ENCODE data around the gene AOX1. TPM values are rescaled to one million over a fixed set of nuclear protein-coding genes. Genes with fewer than 3 reads are reported as not detected.
"Not testable (repeated sequence)": the region's sequence is repeated elsewhere in the genome, so short reads cannot be mapped to it uniquely, and the experiment has no call there.

AOX1 gene
- total RNA-seq, 4 donors from 2014 or later, result 87.3 to 221 (median 135) TPM

DNA sequence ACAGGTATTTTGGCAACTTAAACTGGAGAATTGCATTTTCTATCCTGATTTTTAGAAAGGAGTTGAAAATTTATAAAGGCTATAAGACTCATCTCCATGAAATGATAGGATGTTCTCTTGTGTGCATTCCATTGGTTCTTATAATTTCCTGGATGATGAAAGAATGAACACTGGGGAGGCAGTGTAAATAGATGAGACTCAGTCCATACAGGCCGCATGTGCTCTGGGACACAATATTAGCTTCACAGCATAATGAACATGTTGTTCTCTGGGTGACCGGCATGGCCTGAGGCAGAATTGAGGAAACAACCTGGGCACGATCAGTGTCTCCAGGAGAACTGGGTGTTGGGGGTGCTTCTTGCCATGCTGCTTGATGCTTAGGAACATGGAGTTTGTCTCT, 38.8 kb downstream of the AOX1 start:
- Histone ChIP-seq H3K36me3 (peaks cover 0 to 46% (median 0%) of the 10 kb centered on the region in 3 donors), H3K4me1 (no peaks in the 10 kb centered on the region), H3K4me3 (no peak overlapping the region), H3K9me3 (no peaks in the 10 kb centered on the region), H3K27ac (no peak overlapping the region), H3K27me3 (no peaks in the 10 kb centered on the region)
- 74 to 77% methylated on average over 3 of the region's 3 CpGs for WGBS, 2 donors
- no peak for DNase-seq (ENCODE audit: low spot score in 2 of 2)
- no peak for TF ChIP-seq POLR2A (IDR thresholded peaks at IDR 0.05)
- no peak for TF ChIP-seq EP300 (IDR thresholded peaks at IDR 0.05)
- TF ChIP-seq, protein P1, sequence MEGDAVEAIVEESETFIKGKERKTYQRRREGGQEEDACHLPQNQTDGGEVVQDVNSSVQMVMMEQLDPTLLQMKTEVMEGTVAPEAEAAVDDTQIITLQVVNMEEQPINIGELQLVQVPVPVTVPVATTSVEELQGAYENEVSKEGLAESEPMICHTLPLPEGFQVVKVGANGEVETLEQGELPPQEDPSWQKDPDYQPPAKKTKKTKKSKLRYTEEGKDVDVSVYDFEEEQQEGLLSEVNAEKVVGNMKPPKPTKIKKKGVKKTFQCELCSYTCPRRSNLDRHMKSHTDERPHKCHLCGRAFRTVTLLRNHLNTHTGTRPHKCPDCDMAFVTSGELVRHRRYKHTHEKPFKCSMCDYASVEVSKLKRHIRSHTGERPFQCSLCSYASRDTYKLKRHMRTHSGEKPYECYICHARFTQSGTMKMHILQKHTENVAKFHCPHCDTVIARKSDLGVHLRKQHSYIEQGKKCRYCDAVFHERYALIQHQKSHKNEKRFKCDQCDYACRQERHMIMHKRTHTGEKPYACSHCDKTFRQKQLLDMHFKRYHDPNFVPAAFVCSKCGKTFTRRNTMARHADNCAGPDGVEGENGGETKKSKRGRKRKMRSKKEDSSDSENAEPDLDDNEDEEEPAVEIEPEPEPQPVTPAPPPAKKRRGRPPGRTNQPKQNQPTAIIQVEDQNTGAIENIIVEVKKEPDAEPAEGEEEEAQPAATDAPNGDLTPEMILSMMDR (IDR thresholded peaks at IDR 0.05), result no peak

DNA sequence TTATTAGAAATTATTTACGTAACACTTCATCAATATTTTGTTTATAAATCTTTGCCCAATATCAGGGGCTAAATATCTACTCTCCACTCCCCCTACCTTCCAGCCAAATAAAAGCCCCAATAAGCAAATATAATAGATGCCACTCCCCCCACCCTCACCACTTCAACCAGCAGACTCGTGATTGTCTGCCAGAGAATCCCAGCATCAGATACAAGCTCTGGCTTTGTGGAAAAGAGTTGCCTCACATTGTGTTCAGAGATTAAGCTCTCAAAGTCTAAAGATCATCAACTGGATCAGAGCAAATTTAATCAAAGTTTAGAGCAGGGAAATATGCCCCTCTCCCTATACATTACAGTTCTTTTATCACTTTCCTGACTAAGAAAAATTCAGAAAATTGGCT, 39.5 kb downstream of the AOX1 start:
- DNase-seq (ENCODE audit: low spot score in 2 of 2), result no peak
- TF ChIP-seq, protein P1 (IDR thresholded peaks at IDR 0.05), result no peak
- no peak for TF ChIP-seq EP300 (IDR thresholded peaks at IDR 0.05)
- TF ChIP-seq POLR2A (IDR thresholded peaks at IDR 0.05), result no peak
- Histone ChIP-seq H3K9me3 (no peaks in the 10 kb centered on the region), H3K4me1 (no peaks in the 10 kb centered on the region), H3K36me3 (peaks cover 0 to 46% (median 0%) of the 10 kb centered on the region in 3 donors), H3K27me3 (no peaks in the 10 kb centered on the region), H3K4me3 (no peak overlapping the region), H3K27ac (no peak overlapping the region)
- WGBS, 2 donors, result 74 to 75% methylated on average over 2 of the region's 2 CpGs

DNA sequence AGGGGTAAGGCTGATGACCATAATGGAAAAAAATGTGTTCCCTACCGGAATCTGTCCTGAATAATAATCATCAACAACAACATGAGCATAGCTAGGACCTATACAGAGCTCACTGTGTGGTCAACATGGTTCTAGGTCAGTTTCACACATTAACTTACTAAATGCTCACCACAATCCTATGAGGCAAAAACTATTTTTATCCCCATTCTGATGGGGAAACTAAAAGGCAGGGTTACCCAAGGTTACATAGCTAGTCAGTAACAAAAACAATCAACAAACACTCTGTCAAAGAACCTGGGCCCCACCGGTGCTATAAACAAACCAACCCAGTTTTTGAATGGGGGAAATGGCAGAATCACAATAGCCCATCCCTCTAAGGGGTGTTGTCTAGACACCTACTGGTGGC, 40.1 kb downstream of the AOX1 start:
- Histone ChIP-seq H3K4me1 (no peaks in the 10 kb centered on the region), H3K36me3 (peaks cover 0 to 44% (median 0%) of the 10 kb centered on the region in 3 donors), H3K27ac (no peak overlapping the region), H3K9me3 (no peaks in the 10 kb centered on the region), H3K27me3 (no peaks in the 10 kb centered on the region), H3K4me3 (no peak overlapping the region)
- TF ChIP-seq, protein P1 (IDR thresholded peaks at IDR 0.05), result no peak
- WGBS, 2 donors, result 62 to 66% methylated on average over 2 of the region's 2 CpGs
- no peak for DNase-seq (ENCODE audit: low spot score in 2 of 2)

DNA sequence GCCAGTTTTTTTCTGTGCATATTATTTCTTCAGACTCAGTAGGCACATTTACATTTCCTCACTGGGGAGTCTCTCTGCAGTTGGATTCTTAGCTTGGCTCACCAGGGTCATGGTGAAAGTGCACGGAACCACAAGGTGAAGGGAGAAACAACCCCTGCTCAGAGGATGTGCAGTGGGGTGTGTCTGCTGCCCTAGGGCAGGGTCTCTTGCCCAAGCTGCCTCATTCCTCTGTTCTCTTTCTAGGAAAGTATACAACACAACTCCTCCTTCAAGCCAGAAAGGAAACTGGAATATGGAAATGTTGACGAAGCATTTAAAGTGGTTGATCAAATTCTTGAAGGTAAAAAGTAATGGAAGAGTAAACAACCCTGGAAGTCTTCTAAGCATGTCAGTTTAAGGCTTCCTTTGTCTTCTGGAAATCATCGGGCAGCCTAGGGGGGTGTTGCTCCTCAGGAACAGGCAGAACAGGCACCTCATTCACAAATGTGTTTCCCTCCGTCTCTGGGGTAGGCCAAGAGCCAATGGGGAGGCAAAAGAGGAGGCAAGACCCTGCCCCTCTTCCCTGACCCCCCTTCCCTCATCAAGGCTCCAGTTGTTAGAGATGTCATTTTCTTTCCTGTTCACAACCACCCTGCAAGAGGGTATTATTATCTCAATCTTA, 41.4 kb downstream of the AOX1 start:
- no peak for DNase-seq (ENCODE audit: low spot score in 2 of 2)
- Histone ChIP-seq H3K27ac (no peak overlapping the region), H3K27me3 (no peaks in the 10 kb centered on the region), H3K4me3 (no peak overlapping the region), H3K36me3 (peaks cover 0 to 42% (median 0%) of the 10 kb centered on the region in 3 donors), H3K4me1 (no peaks in the 10 kb centered on the region), H3K9me3 (no peaks in the 10 kb centered on the region)
- 45 to 54% methylated on average over 4 of the region's 4 CpGs for WGBS, 2 donors
- TF ChIP-seq POLR2A (IDR thresholded peaks at IDR 0.05), result no peak
- TF ChIP-seq, protein P1 (IDR thresholded peaks at IDR 0.05), result no peak
- no peak for TF ChIP-seq EP300 (IDR thresholded peaks at IDR 0.05)

DNA sequence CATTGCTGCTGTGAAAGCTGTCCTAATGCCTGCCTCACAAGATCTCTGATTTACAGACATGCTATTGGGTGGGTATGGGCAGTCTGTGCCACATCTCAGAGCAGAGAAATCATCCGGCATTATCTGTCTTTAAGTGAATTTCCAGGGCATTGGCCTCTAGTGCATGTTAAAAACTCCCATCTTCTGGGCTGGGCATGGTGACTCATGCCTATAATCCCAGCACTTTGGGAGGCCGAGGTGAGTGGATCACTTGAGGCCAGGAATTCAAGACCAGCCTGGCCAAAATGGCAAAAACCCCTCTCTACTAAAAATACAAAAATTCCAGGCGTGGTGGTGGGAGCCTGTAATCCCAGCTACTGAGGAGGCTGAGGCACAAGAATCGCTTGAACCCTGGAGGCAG, 42.6 kb downstream of the AOX1 start:
- H3K4me3 ChIP-seq; H3K27me3 ChIP-seq; DNase-seq (ENCODE audit: low spot score in 2 of 2); H3K4me1 ChIP-seq; H3K27ac ChIP-seq; H3K9me3 ChIP-seq: not testable (repeated sequence)
- 80 to 82% methylated on average over 4 of the region's 4 CpGs for WGBS, 2 donors
- peaks cover 0 to 46% (median 0%) of the 10 kb centered on the region in 3 donors for H3K36me3 ChIP-seq
